Fibroblast of lung (primary cell): ENCODE measurements around the gene BARHL2. TPM values are rescaled to one million over a fixed set of nuclear protein-coding genes. Genes with fewer than 3 reads are reported as not detected.
A peak's percentile ranks its signal among the peaks of the same experiment; 100 is the strongest.

Experiments used
- DNase-seq, 2 donors: peaks; one replicate each; pipeline versions ENCODE4 v3.0.0 to v3.0.0-alpha.2; 2010; ENCODE audit warnings: low read depth in 2 of 2
- H2AFZ ChIP-seq: 2 replicates; pipeline ENCODE4 v1.5.1; 2012; ENCODE audit warnings: low read length, control low read depth, inconsistent platforms
- H3K27ac ChIP-seq: 2 replicates; pipeline ENCODE4 v1.5.1; 2011; ENCODE audit warnings: low read length, control low read depth; ENCODE audit not compliant: insufficient read depth
- H3K27me3 ChIP-seq: 2 replicates; pipeline ENCODE4 v1.5.1; 2011; ENCODE audit warnings: mild to moderate bottlenecking, low read length; ENCODE audit not compliant: control insufficient read depth, insufficient read depth
- H3K36me3 ChIP-seq: 2 replicates; pipeline ENCODE4 v1.5.1; 2011; ENCODE audit warnings: low read length; ENCODE audit not compliant: control insufficient read depth, insufficient read depth
- H3K4me1 ChIP-seq: 2 replicates; pipeline ENCODE4 v1.5.1; 2011; ENCODE audit warnings: low read length; ENCODE audit not compliant: control insufficient read depth, insufficient read depth; ENCODE audit errors: extremely low read depth
- H3K4me2 ChIP-seq: 2 replicates; pipeline ENCODE4 v1.5.1; 2011; ENCODE audit warnings: low read length, control low read depth; ENCODE audit not compliant: insufficient read depth; ENCODE audit errors: extremely low read depth
- H3K4me3 ChIP-seq, 4 experiments: fragments of 200-600 bp in 1 of 4; sonication (generic) in 1 of 4; replicated peaks in 1 of 4; 2 replicates each; pipeline ENCODE4 v1.5.1; 2011 to 2016; ENCODE audit warnings: low read length in 4 of 4, low read depth in 3 of 4, mild to moderate bottlenecking in 3 of 4, control low read depth in 2 of 4, inconsistent platforms in 1 of 4, mixed read lengths in 1 of 4; ENCODE audit not compliant: insufficient read depth in 1 of 4; ENCODE audit errors: control extremely low read depth in 1 of 4
- H3K79me2 ChIP-seq: 2 replicates; pipeline ENCODE4 v1.5.1; 2012; ENCODE audit warnings: mild to moderate bottlenecking, low read length, inconsistent platforms; ENCODE audit not compliant: control insufficient read depth, insufficient read depth
- H3K9ac ChIP-seq: 2 replicates; pipeline ENCODE4 v1.5.1; 2011; ENCODE audit warnings: mild to moderate bottlenecking, low read length, control low read depth; ENCODE audit not compliant: insufficient read depth
- H3K9me3 ChIP-seq: 2 replicates; pipeline ENCODE4 v1.5.1; 2012; ENCODE audit warnings: low read depth, low read length; ENCODE audit not compliant: control insufficient read depth, insufficient read depth
- H4K20me1 ChIP-seq: 2 replicates; pipeline ENCODE4 v1.5.1; 2011; ENCODE audit warnings: low read length; ENCODE audit not compliant: control insufficient read depth, insufficient read depth; ENCODE audit errors: extremely low read depth
- CTCF ChIP-seq, 2 donors: IDR thresholded peaks in 1 of 2; conservative IDR thresholded peaks in 1 of 2; 1 replicate in 1 of 2; 2 replicates in 1 of 2; pipeline ENCODE4 v1.5.1; 2011 to 2012; ENCODE audit warnings: low read length in 2 of 2, control low read depth in 1 of 2, inconsistent platforms in 1 of 2, low read depth in 1 of 2, mild to moderate bottlenecking in 1 of 2
- EZH2 ChIP-seq: IDR thresholded peaks from 2 replicates; pipeline ENCODE4 v1.5.1; 2012; ENCODE audit warnings: low read length, control low read depth, mild to moderate bottlenecking; ENCODE audit errors: missing control alignments
- polyA plus RNA-seq, 2 donors: library from polyadenylated mRNA; depleted of rRNA in 1 of 2; stranded (reverse) in 1 of 2; unstranded in 1 of 2; fragments of >200 nt; gene quantifications; 2 replicates each; pipeline ENCODE4 v1.2.1, GENCODE V29; 2011 to 2012; ENCODE audit warnings: missing spikeins in 1 of 2
- total RNA-seq: library from RNA; depleted of rRNA; stranded (reverse); fragments of >200 nt; gene quantifications from 2 replicates; pipeline ENCODE4 v1.2.1, GENCODE V29; 2014

Gene BARHL2
- total and polyA plus RNA-seq, 2 donors (not counting 1 experiment from before 2014, with no cell fraction given) = not detected

DNA sequence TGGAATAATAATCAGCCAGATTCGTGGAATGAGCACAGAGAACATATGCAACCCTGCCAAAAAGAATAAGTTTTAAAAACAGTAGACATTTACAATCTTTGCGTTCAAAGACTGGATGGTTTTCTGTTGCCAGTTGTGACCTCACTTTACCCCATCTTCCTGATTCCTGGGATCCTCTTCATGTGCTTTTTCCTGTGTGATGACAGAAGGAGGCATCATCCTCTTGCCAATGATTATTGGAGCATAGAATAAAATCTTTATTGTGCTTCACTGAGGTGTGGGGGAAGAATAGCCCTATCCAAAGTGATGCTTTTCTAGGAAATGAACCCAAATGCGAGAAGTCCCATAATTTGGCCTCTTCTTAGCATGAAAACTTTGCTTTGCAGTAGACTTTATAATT, 15.0 kb upstream of the BARHL2 start:
- H3K4me3 ChIP-seq = no peak overlapping the region
- no peak for TF ChIP-seq EZH2
- TF ChIP-seq CTCF (conservative IDR thresholded peaks at IDR 0.05 in 1 of 2, IDR thresholded peaks at IDR 0.05 in 1 of 2; ENCODE audit: low read depth in 1 of 2, low read length in 2 of 2) = no peak
- H4K20me1 ChIP-seq = no peaks in the 10 kb centered on the region
- DNase-seq = no peak
- no peaks in the 10 kb centered on the region for H3K4me1 ChIP-seq
- no peaks in the 10 kb centered on the region for H3K36me3 ChIP-seq
- H2AFZ ChIP-seq = no peak overlapping the region
- no peaks in the 10 kb centered on the region for H3K79me2 ChIP-seq
- no peak overlapping the region for H3K27ac ChIP-seq
- no peak overlapping the region for H3K9ac ChIP-seq
- no peaks in the 10 kb centered on the region for H3K9me3 ChIP-seq
- H3K27me3 ChIP-seq = peaks cover 45% of the 10 kb centered on the region
- no peak overlapping the region for H3K4me2 ChIP-seq

GRCh38 chr1:90731382-90732050, 14.4 kb upstream of the BARHL2 start:
- Histone ChIP-seq H3K27me3 (peaks cover 51% of the 10 kb centered on the region), H4K20me1 (no peaks in the 10 kb centered on the region), H3K79me2 (no peaks in the 10 kb centered on the region), H3K4me1 (no peaks in the 10 kb centered on the region), H3K9ac (no peak overlapping the region), H3K9me3 (no peaks in the 10 kb centered on the region), H3K36me3 (no peaks in the 10 kb centered on the region), H2AFZ (no peak overlapping the region), H3K27ac (no peak overlapping the region), H3K4me2 (no peak overlapping the region), H3K4me3 (no peak overlapping the region)
- DNase-seq = no peak
- TF ChIP-seq EZH2 (no peak), CTCF (conservative IDR thresholded peaks at IDR 0.05 in 1 of 2, IDR thresholded peaks at IDR 0.05 in 1 of 2; ENCODE audit: low read depth in 1 of 2, low read length in 2 of 2) (no peak)

- DNase-seq = peak in 1 of 2 donors; percentile 19
- Histone ChIP-seq H3K4me1 (peaks cover 2% of the 10 kb centered on the region), H3K4me2 (no peak overlapping the region), H3K36me3 (no peaks in the 10 kb centered on the region), H3K79me2 (no peaks in the 10 kb centered on the region), H3K27ac (no peak overlapping the region), H3K4me3 (peak overlapping the region in 2 of 4 experiments; percentile 14 to 27), H3K9me3 (no peaks in the 10 kb centered on the region), H3K27me3 (peaks cover 62% of the 10 kb centered on the region), H2AFZ (no peak overlapping the region), H4K20me1 (no peaks in the 10 kb centered on the region), H3K9ac (no peak overlapping the region)
- TF ChIP-seq EZH2 (peak; percentile 42), CTCF (conservative IDR thresholded peaks at IDR 0.05 in 1 of 2, IDR thresholded peaks at IDR 0.05 in 1 of 2; ENCODE audit: low read depth in 1 of 2, low read length in 2 of 2) (no peak)
Measured at GRCh38 chr1:90730243-90731022, 13.3 kb upstream of the BARHL2 start.
